ENCODE data around the gene ACTL7B. TPM values are rescaled to one million over a fixed set of nuclear protein-coding genes. Genes with fewer than 3 reads are reported as not detected.

ACTL7B gene
- total and polyA plus RNA-seq, 10 of the 15 experiments (the other 5 are each of a cell fraction or from before 2014, with no cell fraction given) = not detected

DNA sequence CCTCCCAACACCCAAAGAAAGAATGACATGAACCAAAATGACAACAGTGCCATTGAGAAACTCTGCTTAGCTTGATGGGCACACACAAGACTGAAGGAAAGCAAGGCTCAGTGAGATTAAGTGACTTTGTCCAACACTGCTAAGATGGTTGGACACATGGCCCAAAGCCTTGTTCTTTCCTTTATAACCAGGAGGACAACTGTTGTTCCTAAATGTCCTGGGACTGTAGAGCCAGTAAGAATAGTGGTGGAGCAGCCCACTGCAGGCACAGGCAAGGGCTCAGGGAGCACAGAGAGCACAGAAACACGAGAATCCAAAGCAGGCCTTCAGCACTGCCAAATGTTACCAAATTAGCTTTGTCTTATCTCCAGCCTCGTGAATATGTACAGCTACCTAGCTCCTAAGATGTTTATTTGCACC lies 10.2 kb upstream of the ACTL7B start (continued):
- TF ChIP-seq, protein P1, sequence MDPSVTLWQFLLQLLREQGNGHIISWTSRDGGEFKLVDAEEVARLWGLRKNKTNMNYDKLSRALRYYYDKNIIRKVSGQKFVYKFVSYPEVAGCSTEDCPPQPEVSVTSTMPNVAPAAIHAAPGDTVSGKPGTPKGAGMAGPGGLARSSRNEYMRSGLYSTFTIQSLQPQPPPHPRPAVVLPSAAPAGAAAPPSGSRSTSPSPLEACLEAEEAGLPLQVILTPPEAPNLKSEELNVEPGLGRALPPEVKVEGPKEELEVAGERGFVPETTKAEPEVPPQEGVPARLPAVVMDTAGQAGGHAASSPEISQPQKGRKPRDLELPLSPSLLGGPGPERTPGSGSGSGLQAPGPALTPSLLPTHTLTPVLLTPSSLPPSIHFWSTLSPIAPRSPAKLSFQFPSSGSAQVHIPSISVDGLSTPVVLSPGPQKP (IDR thresholded peaks at IDR 0.05; ENCODE audit: low read depth, low read length) = no peak
- no peak for TF ChIP-seq FOXK2 (IDR thresholded peaks at IDR 0.05)
- no peak for TF ChIP-seq MTA3 (IDR thresholded peaks at IDR 0.05; ENCODE audit: borderline replicate concordance, low read length)
- TF ChIP-seq MEF2B (IDR thresholded peaks at IDR 0.05; ENCODE audit: partially characterized antibody, poor library complexity, severe bottlenecking) = no peak
- TF ChIP-seq POLR2AphosphoS5 (IDR thresholded peaks at IDR 0.05; ENCODE audit: low read length) = no peak
- no peak for TF ChIP-seq SREBF2 (IDR thresholded peaks at IDR 0.05; ENCODE audit: low read length)

DNA sequence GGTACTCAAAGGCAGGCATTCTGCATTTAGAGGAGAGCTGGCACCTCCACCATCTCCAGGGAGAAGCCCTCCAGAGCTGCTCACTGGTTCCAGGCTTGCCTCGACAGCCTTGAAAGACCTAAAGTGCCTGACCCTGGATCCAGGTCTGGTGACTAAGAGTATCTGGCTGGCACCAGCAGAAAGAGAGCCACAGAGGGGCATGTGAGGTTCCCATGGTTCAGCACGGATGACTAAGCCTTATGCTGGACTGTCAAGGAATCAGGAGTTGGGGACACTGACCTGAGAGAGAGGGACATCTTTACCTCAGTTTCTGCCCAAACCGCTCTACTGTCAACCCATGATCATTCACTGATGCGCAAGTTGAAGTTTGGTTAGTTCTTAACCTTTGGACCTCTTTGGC lies 9.3 kb upstream of the ACTL7B start:
- FAIRE-seq (no peak), DNase-seq (ENCODE audit: low read depth, low spot score) (no peak), ATAC-seq (no peak)
- intact Hi-C loops (cut with micrococcal nuclease; ENCODE audit: unreplicated experiment) (no loop called here), in situ Hi-C loops (cut with MboI) (no loop called here)
- Histone ChIP-seq H3K27ac (ENCODE audit: control insufficient read depth, insufficient read depth) (no peak overlapping the region), H3K79me2 (ENCODE audit: control insufficient read depth, insufficient read depth, low read length) (no peaks in the 10 kb centered on the region), H4K20me1 (ENCODE audit: control insufficient read depth, insufficient read depth) (no peaks in the 10 kb centered on the region), H3K9ac (ENCODE audit: control insufficient read depth, insufficient read depth, low read length) (no peak overlapping the region), H2AFZ (ENCODE audit: control insufficient read depth, low read depth, low read length) (no peak overlapping the region), H3K27me3 (replicated peaks in 1 of 2; ENCODE audit: control insufficient read depth in 2 of 2, insufficient read depth in 2 of 2, low read length in 1 of 2) (no peaks in the 10 kb centered on the region), H3K4me2 (ENCODE audit: control insufficient read depth, insufficient read depth) (no peak overlapping the region), H3K4me3 (no peak overlapping the region), H3K4me1 (ENCODE audit: control insufficient read depth, insufficient read depth, low read length) (no peaks in the 10 kb centered on the region), H3K9me3 (replicated peaks; ENCODE audit: control insufficient read depth, insufficient read depth, low read length) (no peaks in the 10 kb centered on the region), H3K36me3 (ENCODE audit: control insufficient read depth in 2 of 2, insufficient read depth in 2 of 2, low read length in 1 of 2) (no peaks in the 10 kb centered on the region; a peak in 1 of 4 replicates)
- SMC1A ChIA-PET (ENCODE audit: uncharacterized antibody, unreplicated experiment) = no interaction called here
- POLR2A ChIA-PET = no interaction called here
- WGBS (ENCODE audit: insufficient coverage, insufficient replicate concordance, low lambda C conversion rate, missing lambda C conversion rate) = 91% methylated on average over 4 of the region's 4 CpGs
- RAD21 ChIA-PET (ENCODE audit: unreplicated experiment) = no interaction called here
- no TSS peak for BruUV-seq (replicated peaks)
- CTCF ChIA-PET = interaction anchor here (0.8 to 1.0 kb wide), 2 partner anchors 13 to 600 kb away, joined by 3 read pairs; no protein-coding TSS in a partner anchor
- TF ChIP-seq TARDBP (IDR thresholded peaks at IDR 0.05; ENCODE audit: borderline replicate concordance) = no peak
- TF ChIP-seq EP300 (IDR thresholded peaks at IDR 0.05; ENCODE audit: borderline replicate concordance in 1 of 2, control insufficient read depth in 1 of 2, low read depth in 2 of 2, low read length in 2 of 2) = no peak
- TF ChIP-seq ZBTB11 (CRISPR knock-in tag; IDR thresholded peaks at IDR 0.05) = no peak
- no peak for TF ChIP-seq EZH2 (IDR thresholded peaks at IDR 0.05; ENCODE audit: borderline replicate concordance, control insufficient read depth, low read depth, low read length)
- TF ChIP-seq, protein P2, sequence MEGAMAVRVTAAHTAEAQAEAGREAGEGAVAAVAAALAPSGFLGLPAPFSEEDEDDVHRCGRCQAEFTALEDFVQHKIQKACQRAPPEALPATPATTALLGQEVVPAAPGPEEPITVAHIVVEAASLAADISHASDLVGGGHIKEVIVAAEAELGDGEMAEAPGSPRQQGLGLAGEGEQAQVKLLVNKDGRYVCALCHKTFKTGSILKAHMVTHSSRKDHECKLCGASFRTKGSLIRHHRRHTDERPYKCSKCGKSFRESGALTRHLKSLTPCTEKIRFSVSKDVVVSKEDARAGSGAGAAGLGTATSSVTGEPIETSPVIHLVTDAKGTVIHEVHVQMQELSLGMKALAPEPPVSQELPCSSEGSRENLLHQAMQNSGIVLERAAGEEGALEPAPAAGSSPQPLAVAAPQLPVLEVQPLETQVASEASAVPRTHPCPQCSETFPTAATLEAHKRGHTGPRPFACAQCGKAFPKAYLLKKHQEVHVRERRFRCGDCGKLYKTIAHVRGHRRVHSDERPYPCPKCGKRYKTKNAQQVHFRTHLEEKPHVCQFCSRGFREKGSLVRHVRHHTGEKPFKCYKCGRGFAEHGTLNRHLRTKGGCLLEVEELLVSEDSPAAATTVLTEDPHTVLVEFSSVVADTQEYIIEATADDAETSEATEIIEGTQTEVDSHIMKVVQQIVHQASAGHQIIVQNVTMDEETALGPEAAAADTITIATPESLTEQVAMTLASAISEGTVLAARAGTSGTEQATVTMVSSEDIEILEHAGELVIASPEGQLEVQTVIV (IDR thresholded peaks at IDR 0.05; ENCODE audit: borderline replicate concordance, partially characterized antibody) = no peak
- no peak for TF ChIP-seq STAT1 (conservative IDR thresholded peaks at IDR 0.05)
- TF ChIP-seq NBN (IDR thresholded peaks at IDR 0.05) = no peak
- no peak for TF ChIP-seq BRCA1 (IDR thresholded peaks at IDR 0.05; ENCODE audit: low read depth, low read length)
- no peak for TF ChIP-seq NFYB (IDR thresholded peaks at IDR 0.05; ENCODE audit: insufficient read depth, low read depth, low read length)
- TF ChIP-seq HDGF (IDR thresholded peaks at IDR 0.05) = no peak
